H7 (cell line): ENCODE data around the gene DKC1. TPM values are rescaled to one million over a fixed set of nuclear protein-coding genes. Genes with fewer than 3 reads are reported as not detected.
"Not testable (repeated sequence)": the region's sequence is repeated elsewhere in the genome, so short reads cannot be mapped to it uniquely, and the experiment has no call there.

Experiments used
- DNase-seq: peaks from one replicate; pipeline ENCODE4 v3.0.0; 2012
- H3K27me3 ChIP-seq: 2 replicates; pipeline ENCODE4 v1.6.0; 2011; ENCODE audit warnings: mild to moderate bottlenecking, low read length; ENCODE audit not compliant: control insufficient read depth, insufficient read depth
- H3K36me3 ChIP-seq: replicated peaks from 2 replicates; pipeline ENCODE4 v1.5.1; 2011; ENCODE audit warnings: low read length; ENCODE audit not compliant: control insufficient read depth, insufficient read depth
- H3K4me3 ChIP-seq: 2 replicates; pipeline ENCODE4 v1.5.1; 2011; ENCODE audit warnings: low read depth, mild to moderate bottlenecking, control low read depth, low read length, moderate library complexity; ENCODE audit not compliant: insufficient read depth
- total RNA-seq: library from RNA; depleted of rRNA; stranded (reverse); fragments of >200 nt; shearing (Covaris generic); gene quantifications from 2 replicates; pipeline ENCODE4 v1.2.3, GENCODE V29; 2014; rRNA removed

The DKC1 gene
- total RNA-seq, 1 experiment from 2014 or later: 55.4 TPM

DNA sequence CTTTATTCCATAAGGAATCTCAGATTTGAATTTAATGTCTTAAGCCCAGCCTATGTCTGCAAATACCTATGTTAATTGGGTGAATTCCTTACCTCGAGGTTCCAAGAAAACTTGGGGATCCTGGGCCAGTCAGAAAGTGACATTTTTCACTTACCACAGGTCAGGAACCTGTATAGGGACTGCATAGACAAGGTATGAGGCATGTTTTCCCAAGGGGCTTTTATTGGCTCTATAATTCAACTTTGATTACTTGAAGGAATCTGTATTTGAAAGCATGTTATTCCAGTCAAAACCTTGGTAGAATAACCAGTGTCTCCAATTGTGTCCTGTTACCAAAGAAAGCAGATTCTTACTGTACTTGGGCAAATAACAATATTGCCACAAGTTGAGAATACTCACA, 51.1 kb downstream of the DKC1 start:
- no peaks in the 10 kb centered on the region for H3K27me3 ChIP-seq
- no peaks in the 10 kb centered on the region for H3K36me3 ChIP-seq
- no peak overlapping the region for H3K4me3 ChIP-seq
- no peak for DNase-seq

DNA sequence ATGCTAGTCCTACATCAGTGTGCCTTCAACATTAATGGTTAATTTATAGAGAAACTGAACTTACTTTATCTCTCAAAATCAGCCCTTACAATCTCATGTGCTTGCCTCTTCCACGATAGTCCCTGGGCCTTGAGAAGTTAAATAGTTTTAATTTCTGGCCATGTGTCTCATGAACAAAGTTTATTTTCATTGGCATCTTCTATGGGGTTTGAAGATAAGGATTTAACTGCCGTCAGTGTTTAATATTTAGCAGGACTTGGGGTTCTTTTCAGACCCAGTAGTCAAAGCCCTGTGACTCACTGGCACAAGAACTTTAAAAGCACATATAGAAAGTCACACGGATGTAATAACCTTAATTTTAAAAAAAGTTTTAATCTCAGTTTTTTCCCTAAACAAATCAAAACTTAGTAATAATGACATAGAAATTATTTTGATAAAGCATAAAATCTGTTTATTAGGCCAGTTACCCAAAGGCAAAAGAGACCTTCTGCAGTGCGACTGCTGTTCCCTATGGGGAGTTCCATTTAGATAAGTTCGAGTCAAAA, 52.7 kb downstream of the DKC1 start:
- H3K36me3 ChIP-seq: no peaks in the 10 kb centered on the region
- H3K4me3 ChIP-seq: no peak overlapping the region
- H3K27me3 ChIP-seq: no peaks in the 10 kb centered on the region
- no peak for DNase-seq

DNA sequence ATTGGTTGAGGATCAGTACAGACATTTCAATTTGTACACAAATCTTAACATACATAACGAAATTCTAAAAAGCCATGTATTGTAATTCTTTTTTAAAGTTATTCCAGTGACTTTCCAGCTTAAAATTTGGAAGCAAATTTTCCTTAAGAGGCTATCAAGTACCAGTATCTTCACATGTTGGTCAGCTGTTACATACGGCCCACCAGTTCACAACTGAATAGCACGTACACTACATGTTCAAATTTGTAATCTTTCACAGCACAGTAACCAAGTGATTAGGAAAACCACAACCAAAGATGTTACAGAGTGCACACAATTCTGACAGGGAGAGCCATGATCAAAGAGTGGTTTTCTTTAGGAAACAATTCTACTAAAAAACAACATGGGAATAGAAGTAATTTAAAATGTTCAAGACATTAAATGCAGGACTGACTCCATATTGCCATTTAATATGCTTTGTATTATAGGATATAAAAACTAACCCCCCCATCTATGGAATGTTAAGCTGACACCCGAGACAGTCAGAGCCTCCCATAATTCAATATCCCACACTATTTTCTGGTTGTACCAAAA, 53.7 kb downstream of the DKC1 start:
- not testable (repeated sequence) for H3K27me3 ChIP-seq, H3K4me3 ChIP-seq, H3K36me3 ChIP-seq, DNase-seq

DNA sequence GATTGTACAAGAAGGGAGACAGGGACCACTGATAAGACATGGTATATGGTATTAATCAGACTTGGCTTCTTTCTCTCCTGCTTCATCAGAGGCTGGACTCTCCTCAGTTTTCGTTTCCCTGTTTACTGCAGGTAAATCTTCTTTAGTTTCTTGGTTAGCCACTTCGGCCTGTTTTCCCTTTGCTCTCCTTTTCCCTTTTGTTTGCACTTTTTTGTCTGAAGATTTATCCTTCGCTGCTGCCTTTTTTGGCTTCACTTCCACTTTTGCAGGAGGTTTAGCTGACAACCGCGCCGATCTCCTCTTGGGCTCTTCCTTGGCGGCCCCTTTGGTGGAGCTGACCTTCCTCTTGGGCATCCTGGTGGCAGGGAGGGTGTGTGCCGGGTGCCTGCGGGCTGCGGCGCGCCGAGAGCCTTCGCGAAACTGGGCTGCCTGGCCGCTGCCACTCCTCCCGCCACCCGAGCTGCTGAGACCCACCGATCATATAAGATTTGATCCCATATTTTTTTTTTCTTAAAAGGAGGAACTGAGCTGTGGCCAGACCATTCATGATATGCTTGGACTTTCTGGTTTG, 54.5 kb downstream of the DKC1 start:
- not testable (repeated sequence) for H3K36me3 ChIP-seq, DNase-seq, H3K27me3 ChIP-seq, H3K4me3 ChIP-seq

DNA sequence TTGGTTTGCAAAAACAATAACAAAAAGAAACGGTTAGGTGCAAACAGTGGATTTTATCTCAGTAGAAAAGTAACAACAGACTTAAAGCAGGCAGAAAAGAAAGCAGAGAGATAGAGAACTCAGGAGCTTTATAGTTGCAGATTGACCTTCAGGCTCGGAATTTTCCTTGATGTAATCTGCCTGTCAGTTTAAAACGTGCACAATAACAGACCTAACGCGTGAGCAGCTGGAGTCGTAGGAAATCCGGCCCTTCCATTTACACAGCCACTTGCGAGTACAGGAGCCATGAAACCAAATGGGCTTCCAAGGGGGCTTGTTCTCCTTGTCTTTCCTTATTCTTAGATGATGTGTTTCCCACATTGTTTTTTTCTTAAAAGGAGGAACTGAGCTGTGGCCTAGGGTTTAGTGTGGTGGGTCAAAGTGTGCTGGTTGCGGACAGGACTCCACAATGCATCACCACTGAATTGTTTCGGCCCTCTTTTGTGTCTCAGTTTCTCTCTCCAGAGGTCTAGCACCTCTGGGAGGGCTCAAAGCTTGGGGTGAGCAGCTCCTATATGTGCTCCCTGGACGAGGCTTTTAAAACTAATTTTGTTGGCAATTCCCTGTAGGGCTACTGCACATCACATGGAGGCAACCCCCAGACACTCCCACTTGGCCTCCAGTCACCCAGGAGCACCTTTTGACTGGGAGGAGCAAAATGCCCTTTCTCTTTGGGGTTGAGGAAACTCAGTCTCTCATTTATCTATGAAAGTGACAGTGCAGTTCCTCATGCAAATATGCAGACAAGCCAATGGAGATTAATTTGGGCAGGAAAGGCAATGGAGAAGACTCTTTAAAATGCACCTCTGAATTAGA, 56.5 kb downstream of the DKC1 start:
- H3K27me3 ChIP-seq: no peaks in the 10 kb centered on the region
- DNase-seq: no peak
- H3K4me3 ChIP-seq: no peak overlapping the region
- H3K36me3 ChIP-seq: no peaks in the 10 kb centered on the region

DNA sequence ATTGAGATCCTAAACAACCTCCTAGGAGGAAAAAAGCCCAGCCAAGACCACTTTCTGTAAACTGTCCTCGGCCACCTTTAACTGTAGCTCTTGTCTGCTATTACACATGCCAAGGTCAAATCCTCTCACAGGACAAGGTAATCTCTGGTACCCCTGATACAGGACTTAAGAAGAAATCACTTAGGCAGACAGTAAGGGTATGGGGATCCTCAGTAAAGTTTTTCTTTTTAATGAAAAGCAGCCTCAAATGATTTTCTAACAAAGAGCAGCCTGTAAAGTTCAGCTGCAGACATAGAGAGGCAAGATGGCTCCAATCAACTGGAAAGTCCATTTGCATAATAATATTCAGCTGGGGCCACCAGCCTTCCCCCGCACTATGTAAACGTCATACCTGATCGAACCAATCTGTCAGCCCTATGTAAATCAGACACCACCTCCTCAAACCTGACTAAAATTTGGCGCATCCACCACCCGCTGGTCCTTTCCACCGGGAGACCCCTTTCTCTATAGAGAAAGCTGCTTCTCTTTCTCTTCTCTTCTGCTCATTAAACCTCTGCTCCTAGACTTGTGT, 57.2 kb downstream of the DKC1 start:
- no peak for DNase-seq
- H3K36me3 ChIP-seq: no peaks in the 10 kb centered on the region
- no peak overlapping the region; the same call in 1 of the 2 replicates for H3K4me3 ChIP-seq

DNA sequence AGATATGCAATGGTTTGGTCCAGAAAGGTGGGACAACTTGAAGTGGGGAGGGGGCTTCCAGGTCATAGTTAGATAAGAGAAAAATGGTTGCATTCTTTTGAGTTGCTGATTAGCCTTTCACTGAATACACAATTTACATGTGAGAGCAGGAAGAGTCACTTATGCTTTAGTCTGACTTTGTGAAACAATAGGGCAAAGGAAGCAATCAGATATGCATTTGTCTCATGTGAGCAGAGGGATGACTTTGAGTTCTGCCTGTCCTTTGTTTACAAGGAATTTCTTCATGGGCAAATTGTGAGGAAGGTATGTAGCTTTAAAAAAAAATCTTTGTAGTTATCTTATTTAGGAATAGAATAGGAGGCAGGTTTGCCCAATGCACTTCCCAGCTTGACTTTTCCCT, 58.9 kb downstream of the DKC1 start:
- Histone ChIP-seq H3K4me3 (no peak overlapping the region), H3K27me3 (no peaks in the 10 kb centered on the region), H3K36me3 (no peaks in the 10 kb centered on the region)
- DNase-seq: no peak

More for the DNA sequence above, 57.2 kb downstream of the DKC1 start:
- no peaks in the 10 kb centered on the region for H3K27me3 ChIP-seq

DNA sequence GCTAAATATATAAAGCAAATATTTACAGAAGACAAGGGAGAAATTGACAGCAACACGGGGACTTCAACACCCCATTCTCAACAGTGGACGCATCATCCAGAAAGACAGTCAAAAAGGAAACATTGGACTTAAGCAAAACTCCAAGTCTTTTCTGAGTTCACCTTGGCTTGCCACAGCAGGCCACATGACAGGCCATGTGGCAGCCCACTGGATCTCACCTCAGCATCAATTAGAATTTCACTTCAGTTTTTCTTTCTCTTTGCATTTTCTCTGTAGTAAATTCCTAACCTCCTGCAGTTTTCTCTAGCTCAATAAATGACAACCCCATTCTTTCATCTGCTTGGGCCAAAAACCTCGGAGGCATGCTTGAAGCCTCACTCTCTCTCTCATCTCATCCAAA, 59.4 kb downstream of the DKC1 start:
- no peak overlapping the region for H3K4me3 ChIP-seq
- H3K27me3 ChIP-seq: no peaks in the 10 kb centered on the region
- DNase-seq: peak; percentile 24
- no peaks in the 10 kb centered on the region for H3K36me3 ChIP-seq

DNA sequence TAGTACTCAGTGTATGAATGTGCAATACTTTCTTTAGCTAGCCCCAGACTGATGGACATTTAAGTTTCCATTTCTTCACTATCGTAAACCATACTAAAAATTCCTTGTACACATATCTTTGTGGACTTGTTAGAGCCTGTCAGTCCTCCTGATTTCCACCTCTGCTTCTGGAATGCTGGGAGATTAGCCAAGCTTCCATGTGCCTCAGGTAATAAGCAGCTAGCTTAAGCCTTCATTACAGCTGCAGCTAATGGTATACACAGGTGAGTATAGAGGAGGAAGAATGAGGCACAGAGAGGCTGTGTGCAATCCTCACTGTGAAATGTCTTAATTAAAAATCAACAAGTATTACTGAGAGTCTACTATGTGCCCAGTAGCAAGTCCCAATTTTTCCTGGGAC, 62.0 kb downstream of the DKC1 start:
- no peaks in the 10 kb centered on the region for H3K36me3 ChIP-seq
- no peak overlapping the region for H3K4me3 ChIP-seq
- no peaks in the 10 kb centered on the region for H3K27me3 ChIP-seq
- DNase-seq: no peak

DNA sequence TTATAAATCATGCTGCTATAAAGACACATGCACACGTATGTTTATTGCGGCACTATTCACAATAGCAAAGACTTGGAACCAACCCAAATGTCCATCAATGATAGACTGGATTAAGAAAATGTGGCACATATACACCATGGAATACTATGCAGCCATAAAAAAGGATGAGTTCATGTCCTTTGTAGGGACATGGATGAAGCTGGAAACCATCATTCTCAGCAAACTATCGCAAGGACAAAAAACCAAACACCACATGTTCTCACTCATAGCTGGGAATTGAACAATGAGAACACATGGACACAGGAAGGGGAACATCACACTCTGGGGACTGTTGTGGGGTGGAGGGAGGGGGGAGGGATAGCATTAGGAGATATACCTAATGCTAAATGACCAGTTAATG, 62.9 kb downstream of the DKC1 start:
- H3K4me3 ChIP-seq, H3K27me3 ChIP-seq, DNase-seq, H3K36me3 ChIP-seq: not testable (repeated sequence)

Other genes with a start within 250 kb of the DKC1 start
- 31.6 and 42.5 TPM in 2 replicates for gene FAM3A, start 246.6 kb upstream of the DKC1 start, total RNA-seq
- gene G6PD, start 216.0 kb upstream of the DKC1 start, total RNA-seq: 51.8 and 58.0 TPM in 2 replicates
- 22.1 and 24.3 TPM in 2 replicates for gene IKBKG, start 215.2 kb upstream of the DKC1 start, total RNA-seq
- not detected in 2 replicates for gene CTAG1A, start 177.7 kb upstream of the DKC1 start, total RNA-seq
- not detected in 2 replicates for gene CTAG1B, start 143.6 kb upstream of the DKC1 start, total RNA-seq
- gene CTAG2, start 109.3 kb upstream of the DKC1 start, total RNA-seq: not detected in 2 replicates
- 0.22 and 0.45 TPM in 2 replicates for gene GAB3, start 11.8 kb upstream of the DKC1 start, total RNA-seq
- 10.5 and 12.5 TPM in 2 replicates for gene MPP1, start 42.6 kb downstream of the DKC1 start, total RNA-seq
- gene SMIM9, start 71.8 kb downstream of the DKC1 start, total RNA-seq: not detected in 2 replicates
- 8.2 and 8.4 TPM in 2 replicates for gene F8A1, start 123.5 kb downstream of the DKC1 start, total RNA-seq